A549 (cell line): ENCODE data around the gene B3GNT3. TPM values are rescaled to one million over a fixed set of nuclear protein-coding genes. Genes with fewer than 3 reads are reported as not detected.

ENCODE experiments used
- ATAC-seq, 2 experiments: fragments of 200-7000 bp in 1 of 2; fragments of >200 bp in 1 of 2; cut with Nextera tagmentation in 1 of 2; cut with Tn5 transposase in 1 of 2; 3 replicates each; pipeline versions ENCODE4 v1.8.0 to v1.9.1; 2018 to 2020; ENCODE audit warnings: mild to moderate bottlenecking in 1 of 2, moderate library complexity in 1 of 2
- CTCF ChIA-PET: fragments of 300-600 bp; sonication (Branson Sonifier 250); formaldehyde crosslinking; extraction: SDS; loops from one replicate; lab custom pipeline; 2021; ENCODE audit warnings: antibody characterized with exemption, inconsistent platforms; lab: Yijun Ruan, JAX
- POLR2A ChIA-PET: fragments of 350-600 bp; formaldehyde crosslinking; extraction: SDS; loops from one replicate; lab custom pipeline; 2021; ENCODE audit warnings: antibody characterized with exemption, inconsistent platforms; lab: Yijun Ruan, JAX
- DNase-seq, 2 experiments: peaks; one replicate each; pipeline versions ENCODE4 v3.0.0 to v3.0.0-alpha.2; 2011 to 2016; ENCODE audit warnings: low read depth in 1 of 2, low spot score in 1 of 2
- FAIRE-seq: peaks from 2 replicates; lab custom pipeline; 2011; peaks lifted over from hg19 to GRCh38; lab: Jason Lieb, UNC
- H3K27ac ChIP-seq, 2 experiments: fragments of >200 bp; sonication (Bioruptor Twin); formaldehyde crosslinking; 3 replicates each; pipeline ENCODE4 v1.5.1; 2016 to 2017
- H3K4me1 ChIP-seq: fragments of >200 bp; sonication (Bioruptor Twin); formaldehyde crosslinking; 3 replicates; pipeline ENCODE4 v1.6.1; 2016
- H3K4me2 ChIP-seq: fragments of >200 bp; sonication (Bioruptor Twin); formaldehyde crosslinking; 3 replicates; pipeline ENCODE4 v1.6.1; 2016
- H3K4me3 ChIP-seq: fragments of >200 bp; sonication (Bioruptor Twin); formaldehyde crosslinking; 3 replicates; pipeline ENCODE4 v1.5.1; 2016
- H3K9me3 ChIP-seq: fragments of >200 bp; sonication (Bioruptor Twin); formaldehyde crosslinking; 3 replicates; pipeline ENCODE4 v1.6.1; 2016
- CBX8 ChIP-seq: fragments of 200-600 bp; sonication (generic); IDR thresholded peaks from 2 replicates; pipeline ENCODE4 v1.6.1; 2016
- CEBPB ChIP-seq, 2 experiments: fragments of >200 bp in 1 of 2; sonication (Bioruptor Twin) in 1 of 2; formaldehyde crosslinking in 1 of 2; IDR thresholded peaks; 2 replicates each; pipeline ENCODE4 v1.6.1; 2012 to 2016
- CHD2 ChIP-seq: fragments of 150-350 bp; IDR thresholded peaks from 2 replicates; pipeline ENCODE4 v1.6.1; 2014; ENCODE audit warnings: low read length; ENCODE audit not compliant: partially characterized antibody
- EHF ChIP-seq: fragments of 250-450 bp; sonication (Bioruptor Pico); IDR thresholded peaks from 2 replicates; pipeline ENCODE4 v1.5.0; 2020; ENCODE audit warnings: mild to moderate bottlenecking
- EP300 ChIP-seq, 2 experiments: fragments of >200 bp; sonication (Bioruptor Twin); formaldehyde crosslinking; IDR thresholded peaks; 2 replicates in 1 of 2; 3 replicates in 1 of 2; pipeline ENCODE4 v1.6.1; 2016 to 2017
- ESRRA ChIP-seq: fragments of 150-350 bp; IDR thresholded peaks from 2 replicates; pipeline ENCODE4 v1.6.1; 2014; ENCODE audit warnings: mild to moderate bottlenecking, low read length, borderline replicate concordance
- FOXS1 ChIP-seq: fragments of 250-450 bp; sonication (Bioruptor Pico); IDR thresholded peaks from 2 replicates; pipeline ENCODE4 v1.5.0; 2020; ENCODE audit warnings: mild to moderate bottlenecking, moderate library complexity
- HDAC2 ChIP-seq: fragments of 200-600 bp; sonication (generic); IDR thresholded peaks from 2 replicates; pipeline ENCODE4 v1.6.1; 2016
- HOXB5 ChIP-seq: fragments of 250-450 bp; sonication (Bioruptor Pico); IDR thresholded peaks from 2 replicates; pipeline ENCODE4 v1.5.0; 2020; ENCODE audit warnings: mild to moderate bottlenecking, moderate library complexity
- JUN ChIP-seq, 2 experiments: fragments of >200 bp; sonication (Bioruptor Twin); formaldehyde crosslinking; IDR thresholded peaks; 2 replicates in 1 of 2; 3 replicates in 1 of 2; pipeline ENCODE4 v1.6.1; 2016 to 2017
- KDM1A ChIP-seq: fragments of 200-600 bp; sonication (generic); IDR thresholded peaks from 2 replicates; pipeline ENCODE4 v1.6.1; 2016; ENCODE audit warnings: low read depth, mild to moderate bottlenecking
- MYC ChIP-seq: IDR thresholded peaks from 2 replicates; pipeline ENCODE4 v1.6.1; 2012; ENCODE audit warnings: mild to moderate bottlenecking, inconsistent platforms, low read length, improper control_type of control experiment, borderline replicate concordance
- NFE2L2 ChIP-seq: fragments of 150-350 bp; conservative IDR thresholded peaks from 2 replicates; pipeline ENCODE4 v1.6.1; 2014; ENCODE audit warnings: low read length
- NPAS2 ChIP-seq: fragments of 250-450 bp; sonication (Bioruptor Pico); IDR thresholded peaks from 2 replicates; pipeline ENCODE4 v1.8.0; 2022; ENCODE audit warnings: mild to moderate bottlenecking, moderate library complexity, borderline replicate concordance
- PHF8 ChIP-seq: fragments of 200-600 bp; sonication (generic); IDR thresholded peaks from 2 replicates; pipeline ENCODE4 v1.6.1; 2016; ENCODE audit warnings: low read depth, mild to moderate bottlenecking, antibody characterized with exemption, moderate library complexity, borderline replicate concordance
- POLR2A ChIP-seq: IDR thresholded peaks from 2 replicates; pipeline ENCODE4 v1.6.1; 2012; ENCODE audit warnings: mild to moderate bottlenecking, low read length
- POLR2AphosphoS2 ChIP-seq: conservative IDR thresholded peaks from 2 replicates; pipeline ENCODE4 v1.6.1; 2012; ENCODE audit warnings: low read length, improper control_type of control experiment, inconsistent platforms
- RFX5 ChIP-seq: fragments of 450-650 bp; IDR thresholded peaks from 2 replicates; pipeline ENCODE4 v1.7.1; 2014; ENCODE audit warnings: antibody characterized with exemption, mild to moderate bottlenecking, moderate library complexity
- SREBF2 ChIP-seq: fragments of 450-650 bp; IDR thresholded peaks from 2 replicates; pipeline ENCODE4 v1.6.1; 2014; ENCODE audit warnings: mild to moderate bottlenecking, moderate library complexity
- TFCP2L1 ChIP-seq: fragments of 250-450 bp; sonication (Bioruptor Pico); IDR thresholded peaks from 2 replicates; pipeline ENCODE4 v1.5.0; 2021; ENCODE audit warnings: mild to moderate bottlenecking
- TP53 ChIP-seq: fragments of 250-450 bp; sonication (Bioruptor Pico); IDR thresholded peaks from 2 replicates; pipeline ENCODE4 v1.5.0; 2021; ENCODE audit warnings: mild to moderate bottlenecking, moderate library complexity
- ZNF302 ChIP-seq: fragments of 250-450 bp; sonication (Bioruptor Pico); IDR thresholded peaks from 2 replicates; pipeline ENCODE4 v1.9.0; 2021; ENCODE audit warnings: inconsistent platforms, mild to moderate bottlenecking, moderate library complexity
- WGBS: methylation state at CpG from one replicate; pipeline ENCODE4 v1.1.6; 2017; ENCODE audit errors: missing lambda C conversion rate; 5-methylcytosine and 5-hydroxymethylcytosine counted together
- polyA plus RNA-seq, 4 experiments: library from polyadenylated mRNA; depleted of rRNA in 3 of 4; stranded (reverse); fragments of >200 nt; fragmentation: RNase III in 1 of 4; extraction: RNeasy Plus Mini Kit Qiagen cat#74134 plus additional on column Dnase treatment in 1 of 4; gene quantifications; 2 replicates in 3 of 4; 3 replicates in 1 of 4; pipeline ENCODE4 v1.2.3, GENCODE V29; 2011 to 2017
- TF ChIP-seq, protein P1 (sequence below): fragments of 200-600 bp; sonication (generic); IDR thresholded peaks from 2 replicates; pipeline ENCODE4 v1.6.1; 2016; ENCODE audit warnings: antibody characterized with exemption, mild to moderate bottlenecking, moderate library complexity
- TF ChIP-seq, protein P2 (sequence below): IDR thresholded peaks from 2 replicates; pipeline ENCODE4 v1.6.1; 2012

Gene B3GNT3
- polyA plus RNA-seq, 2 of the 4 experiments (the other 2 are of a cell fraction): 2.4 to 2.7 TPM

DNA sequence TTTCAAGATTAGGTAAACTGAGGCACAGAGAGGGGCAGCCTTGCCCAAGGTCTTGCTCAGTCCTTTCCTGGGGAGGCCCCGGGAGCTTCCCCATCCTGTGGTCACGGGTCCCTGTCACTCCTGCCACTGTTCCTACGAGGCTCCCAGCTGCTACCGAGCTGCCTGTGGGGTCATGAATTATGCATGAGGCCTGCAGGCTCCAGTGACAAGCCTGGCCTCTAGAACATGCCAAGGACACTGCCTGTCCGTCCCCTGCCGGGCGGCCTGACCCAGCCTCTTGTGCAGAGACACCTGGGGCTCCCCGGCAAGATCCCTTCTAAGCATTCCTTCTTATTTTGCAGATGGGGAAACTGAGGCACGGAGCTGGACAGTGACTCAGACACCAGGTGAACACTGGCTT is 41.0 kb upstream of the B3GNT3 start:
- ChIA-PET POLR2A (no interaction called here), CTCF (interaction anchor here (0.6 to 5.9 kb wide), 3 partner anchors 12 to 148 kb away, joined by 3 to 29 read pairs (median 4); no protein-coding TSS in a partner anchor)
- TF ChIP-seq KDM1A (no peak), TP53 (CRISPR knock-in tag) (no peak), JUN (IDR thresholded peaks at IDR 0.05) (no peak), TFCP2L1 (CRISPR knock-in tag) (no peak), FOXS1 (CRISPR knock-in tag) (no peak), RFX5 (no peak), POLR2A (no peak), EHF (CRISPR knock-in tag) (no peak), CEBPB (IDR thresholded peaks at IDR 0.05) (no peak), HOXB5 (CRISPR knock-in tag) (no peak), SREBF2 (no peak), ESRRA (no peak), HDAC2 (no peak), MYC (no peak), NPAS2 (CRISPR knock-in tag) (no peak)
- H3K4me3 ChIP-seq: no peak overlapping the region
- H3K4me1 ChIP-seq: peaks cover 41% of the 10 kb centered on the region
- FAIRE-seq: no peak
- H3K9me3 ChIP-seq: no peaks in the 10 kb centered on the region
- DNase-seq: no peak
- WGBS: 88% methylated on average over 4 of the region's 9 CpGs
- H3K27ac ChIP-seq: peak overlapping the region in 1 of 2 experiments; percentile 91; a peak in 3 of 6 replicates
- ATAC-seq: no peak
- H3K4me2 ChIP-seq: no peak overlapping the region

DNA sequence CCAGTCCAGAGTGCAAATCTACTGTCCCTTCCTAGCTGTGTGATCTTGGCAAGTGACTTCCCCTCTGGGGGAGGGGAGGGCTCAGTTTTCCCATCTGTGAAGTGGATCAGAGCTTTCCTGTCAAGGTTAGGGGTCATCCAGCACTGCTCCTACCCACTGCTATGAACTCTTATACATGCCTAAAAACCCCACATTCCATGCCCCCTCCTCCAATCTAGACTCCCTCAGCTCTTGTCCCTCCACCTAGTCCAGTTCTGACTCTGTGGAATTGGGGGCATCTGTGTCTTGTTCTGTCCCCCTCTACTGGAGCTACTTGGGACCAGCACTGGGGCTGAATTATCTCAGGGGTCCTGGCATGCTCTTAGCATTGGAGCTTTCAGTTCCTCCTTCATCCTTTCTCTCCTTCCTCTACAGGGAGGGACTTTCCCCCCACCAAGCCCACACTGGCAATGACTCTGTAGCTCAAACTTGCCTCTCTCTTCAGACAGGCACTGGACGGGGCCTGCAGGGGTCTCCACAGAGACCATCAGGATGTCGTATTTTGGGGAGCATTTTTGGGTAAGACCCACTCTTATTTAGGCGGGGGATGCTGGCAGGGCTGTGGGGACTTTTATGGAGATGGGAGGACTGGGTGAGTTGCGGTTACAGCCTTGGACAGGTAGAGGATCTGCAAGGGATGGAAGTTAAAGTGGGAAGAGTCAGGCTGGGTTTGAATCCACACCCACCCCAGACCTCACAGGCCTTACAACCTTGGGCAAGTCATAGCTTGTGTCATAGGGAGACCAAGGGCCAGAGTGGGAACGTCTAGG is 40.1 kb upstream of the B3GNT3 start:
- ChIA-PET POLR2A (interaction anchor here (0.5 to 1.2 kb wide), 2 partner anchors 75 to 105 kb away, joined by 3 to 8 read pairs; partner anchors contain the start of gene RPL18A), CTCF (interaction anchor here (0.6 to 5.9 kb wide), 4 partner anchors 11 to 181 kb away, joined by 3 to 29 read pairs (median 4); no protein-coding TSS in a partner anchor)
- WGBS: 43% methylated on average over 5 of the region's 5 CpGs
- H3K4me3 ChIP-seq: no peak overlapping the region
- ATAC-seq (peak; percentile 30 to 57; a peak in 5 of 6 replicates), DNase-seq (peak in 1 of 2 experiments; percentile 65), FAIRE-seq (no peak)
- no peaks in the 10 kb centered on the region for H3K9me3 ChIP-seq
- peak overlapping the region; percentile 60 to 91 for H3K27ac ChIP-seq
- peak overlapping the region; percentile 45 for H3K4me2 ChIP-seq
- TF ChIP-seq EP300 (IDR thresholded peaks at IDR 0.05) (no peak), NFE2L2 (no peak), CBX8 (no peak), PHF8 (no peak), CHD2 (no peak), ZNF302 (no peak), POLR2AphosphoS2 (no peak), KDM1A (no peak)
- TF ChIP-seq, protein P1, sequence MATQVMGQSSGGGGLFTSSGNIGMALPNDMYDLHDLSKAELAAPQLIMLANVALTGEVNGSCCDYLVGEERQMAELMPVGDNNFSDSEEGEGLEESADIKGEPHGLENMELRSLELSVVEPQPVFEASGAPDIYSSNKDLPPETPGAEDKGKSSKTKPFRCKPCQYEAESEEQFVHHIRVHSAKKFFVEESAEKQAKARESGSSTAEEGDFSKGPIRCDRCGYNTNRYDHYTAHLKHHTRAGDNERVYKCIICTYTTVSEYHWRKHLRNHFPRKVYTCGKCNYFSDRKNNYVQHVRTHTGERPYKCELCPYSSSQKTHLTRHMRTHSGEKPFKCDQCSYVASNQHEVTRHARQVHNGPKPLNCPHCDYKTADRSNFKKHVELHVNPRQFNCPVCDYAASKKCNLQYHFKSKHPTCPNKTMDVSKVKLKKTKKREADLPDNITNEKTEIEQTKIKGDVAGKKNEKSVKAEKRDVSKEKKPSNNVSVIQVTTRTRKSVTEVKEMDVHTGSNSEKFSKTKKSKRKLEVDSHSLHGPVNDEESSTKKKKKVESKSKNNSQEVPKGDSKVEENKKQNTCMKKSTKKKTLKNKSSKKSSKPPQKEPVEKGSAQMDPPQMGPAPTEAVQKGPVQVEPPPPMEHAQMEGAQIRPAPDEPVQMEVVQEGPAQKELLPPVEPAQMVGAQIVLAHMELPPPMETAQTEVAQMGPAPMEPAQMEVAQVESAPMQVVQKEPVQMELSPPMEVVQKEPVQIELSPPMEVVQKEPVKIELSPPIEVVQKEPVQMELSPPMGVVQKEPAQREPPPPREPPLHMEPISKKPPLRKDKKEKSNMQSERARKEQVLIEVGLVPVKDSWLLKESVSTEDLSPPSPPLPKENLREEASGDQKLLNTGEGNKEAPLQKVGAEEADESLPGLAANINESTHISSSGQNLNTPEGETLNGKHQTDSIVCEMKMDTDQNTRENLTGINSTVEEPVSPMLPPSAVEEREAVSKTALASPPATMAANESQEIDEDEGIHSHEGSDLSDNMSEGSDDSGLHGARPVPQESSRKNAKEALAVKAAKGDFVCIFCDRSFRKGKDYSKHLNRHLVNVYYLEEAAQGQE: no peak
- TF ChIP-seq, protein P2, sequence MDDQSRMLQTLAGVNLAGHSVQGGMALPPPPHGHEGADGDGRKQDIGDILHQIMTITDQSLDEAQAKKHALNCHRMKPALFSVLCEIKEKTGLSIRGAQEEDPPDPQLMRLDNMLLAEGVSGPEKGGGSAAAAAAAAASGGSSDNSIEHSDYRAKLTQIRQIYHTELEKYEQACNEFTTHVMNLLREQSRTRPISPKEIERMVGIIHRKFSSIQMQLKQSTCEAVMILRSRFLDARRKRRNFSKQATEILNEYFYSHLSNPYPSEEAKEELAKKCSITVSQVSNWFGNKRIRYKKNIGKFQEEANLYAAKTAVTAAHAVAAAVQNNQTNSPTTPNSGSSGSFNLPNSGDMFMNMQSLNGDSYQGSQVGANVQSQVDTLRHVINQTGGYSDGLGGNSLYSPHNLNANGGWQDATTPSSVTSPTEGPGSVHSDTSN: no peak
- H3K4me1 ChIP-seq: peaks cover 35% of the 10 kb centered on the region
